ENCODE results near the gene KREMEN1.

The KREMEN1 gene

GRCh38 chr22:29207562-29208501 is 135.0 kb downstream of the KREMEN1 start:
- no peak for DNase-seq

GRCh38 chr22:29208502-29208862 is 135.6 kb downstream of the KREMEN1 start:
- no peak for DNase-seq

GRCh38 chr22:29208879-29209623 is 136.2 kb downstream of the KREMEN1 start:
- DNase-seq = no peak

- no peak for DNase-seq
Measured at GRCh38 chr22:29209624-29209929, 136.7 kb downstream of the KREMEN1 start.

- no peak for DNase-seq
Measured at GRCh38 chr22:29211066-29211465, 138.2 kb downstream of the KREMEN1 start.

- DNase-seq = no peak
Measured at GRCh38 chr22:29211466-29211865, 138.6 kb downstream of the KREMEN1 start.

GRCh38 chr22:29212743-29213142 is 139.9 kb downstream of the KREMEN1 start:
- DNase-seq = no peak

GRCh38 chr22:29213493-29213892 is 140.7 kb downstream of the KREMEN1 start:
- no peak for DNase-seq

GRCh38 chr22:29214232-29214631 is 141.4 kb downstream of the KREMEN1 start:
- DNase-seq = no peak

- no peak for DNase-seq
Measured at GRCh38 chr22:29215012-29215860, 142.4 kb downstream of the KREMEN1 start.

- no peak for DNase-seq
Measured at GRCh38 chr22:29216011-29216872, 143.4 kb downstream of the KREMEN1 start.

- DNase-seq = no peak
Measured at GRCh38 chr22:29216873-29217666, 144.2 kb downstream of the KREMEN1 start.

All from fibroblast of skin of back (primary cell).